Measurements from ENCODE around the gene MEGF11. TPM values are rescaled to one million over a fixed set of nuclear protein-coding genes. Genes with fewer than 3 reads are reported as not detected.
A peak's percentile ranks its signal among the peaks of the same experiment; 100 is the strongest.

The MEGF11 gene
- total and polyA plus RNA-seq, 2 donors (not counting 1 experiment from before 2014, with no cell fraction given), result under 0.01 TPM; not detected in 1

DNA sequence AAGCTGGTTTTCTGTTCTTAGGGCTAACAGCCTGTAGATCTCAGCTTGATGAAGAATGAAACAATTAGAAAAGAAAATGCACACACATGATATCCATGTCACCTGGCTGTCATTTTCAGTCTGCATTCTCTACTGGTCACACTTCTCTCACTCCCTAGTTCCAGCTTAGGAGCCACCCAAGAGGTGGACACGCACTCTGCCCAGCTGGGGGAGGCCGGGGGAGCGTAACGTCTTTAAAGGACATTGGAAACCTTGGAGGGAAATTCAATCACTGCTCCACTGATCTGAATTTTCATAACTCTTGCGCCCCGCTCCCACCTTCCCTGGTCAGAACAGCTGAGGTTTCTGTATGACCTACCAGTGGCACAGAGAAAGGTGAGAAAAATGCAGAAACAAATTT, 304.5 kb downstream of the MEGF11 start:
- H3K79me2 ChIP-seq (ENCODE audit: control insufficient read depth, insufficient read depth, low read length), result no peaks in the 10 kb centered on the region
- peaks cover 3% of the 10 kb centered on the region for H3K27me3 ChIP-seq (ENCODE audit: control insufficient read depth, insufficient read depth, low read length)
- H3K27ac ChIP-seq (ENCODE audit: insufficient read depth, low read length), result no peak overlapping the region
- H3K4me3 ChIP-seq (replicated peaks in 1 of 4; ENCODE audit: control extremely low read depth in 1 of 4, insufficient read depth in 1 of 4, low read depth in 3 of 4, low read length in 4 of 4), result no peak overlapping the region
- no peak for TF ChIP-seq CTCF (conservative IDR thresholded peaks at IDR 0.05 in 1 of 2, IDR thresholded peaks at IDR 0.05 in 1 of 2; ENCODE audit: low read depth in 1 of 2, low read length in 2 of 2)
- no peak for TF ChIP-seq EZH2 (IDR thresholded peaks at IDR 0.05; ENCODE audit: low read length, missing control alignments)
- H3K4me1 ChIP-seq (ENCODE audit: control insufficient read depth, extremely low read depth, insufficient read depth, low read length), result no peaks in the 10 kb centered on the region
- no peaks in the 10 kb centered on the region for H3K36me3 ChIP-seq (ENCODE audit: control insufficient read depth, insufficient read depth, low read length)
- no peak overlapping the region for H3K4me2 ChIP-seq (ENCODE audit: extremely low read depth, insufficient read depth, low read length)
- no peaks in the 10 kb centered on the region for H4K20me1 ChIP-seq (ENCODE audit: control insufficient read depth, extremely low read depth, insufficient read depth, low read length)
- no peak for DNase-seq (ENCODE audit: low read depth in 2 of 2)
- H3K9me3 ChIP-seq (ENCODE audit: control insufficient read depth, insufficient read depth, low read depth, low read length), result no peaks in the 10 kb centered on the region
- H3K9ac ChIP-seq (ENCODE audit: insufficient read depth, low read length), result no peak overlapping the region
- H2AFZ ChIP-seq (ENCODE audit: low read length), result no peak overlapping the region

DNA sequence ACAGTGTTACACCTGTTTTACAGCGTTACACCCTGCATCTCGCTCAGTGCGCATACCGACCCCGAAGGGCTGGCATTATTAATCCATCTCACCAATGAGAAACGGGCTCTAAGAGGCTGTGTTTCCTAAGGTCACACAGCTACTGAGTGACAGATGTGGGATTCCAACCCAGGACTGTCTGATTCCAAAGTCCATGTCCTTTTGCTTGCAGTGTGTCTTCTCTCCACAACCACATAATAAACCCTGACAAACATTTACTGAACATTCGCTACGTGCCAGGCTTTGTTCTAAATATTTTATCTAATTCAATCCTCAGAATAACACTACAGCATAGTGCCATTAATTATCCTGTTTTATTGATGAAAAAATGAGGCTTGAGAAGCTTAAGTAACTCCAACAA, 305.2 kb downstream of the MEGF11 start:
- Histone ChIP-seq H3K9ac (ENCODE audit: insufficient read depth, low read length) (no peak overlapping the region), H3K4me2 (ENCODE audit: extremely low read depth, insufficient read depth, low read length) (no peak overlapping the region), H3K27ac (ENCODE audit: insufficient read depth, low read length) (no peak overlapping the region), H3K36me3 (ENCODE audit: control insufficient read depth, insufficient read depth, low read length) (no peaks in the 10 kb centered on the region), H2AFZ (ENCODE audit: low read length) (no peak overlapping the region), H3K4me1 (ENCODE audit: control insufficient read depth, extremely low read depth, insufficient read depth, low read length) (no peaks in the 10 kb centered on the region), H3K27me3 (ENCODE audit: control insufficient read depth, insufficient read depth, low read length) (peaks cover 3% of the 10 kb centered on the region), H3K9me3 (ENCODE audit: control insufficient read depth, insufficient read depth, low read depth, low read length) (no peaks in the 10 kb centered on the region), H3K4me3 (replicated peaks in 1 of 4; ENCODE audit: control extremely low read depth in 1 of 4, insufficient read depth in 1 of 4, low read depth in 3 of 4, low read length in 4 of 4) (no peak overlapping the region), H3K79me2 (ENCODE audit: control insufficient read depth, insufficient read depth, low read length) (no peaks in the 10 kb centered on the region), H4K20me1 (ENCODE audit: control insufficient read depth, extremely low read depth, insufficient read depth, low read length) (no peaks in the 10 kb centered on the region)
- DNase-seq (ENCODE audit: low read depth in 2 of 2), result no peak
- TF ChIP-seq EZH2 (IDR thresholded peaks at IDR 0.05; ENCODE audit: low read length, missing control alignments), result no peak

GRCh38 chr15:65947041-65947440, 306.5 kb downstream of the MEGF11 start:
- Histone ChIP-seq H3K27ac (ENCODE audit: insufficient read depth, low read length) (no peak overlapping the region), H4K20me1 (ENCODE audit: control insufficient read depth, extremely low read depth, insufficient read depth, low read length) (no peaks in the 10 kb centered on the region), H3K79me2 (ENCODE audit: control insufficient read depth, insufficient read depth, low read length) (no peaks in the 10 kb centered on the region), H3K4me1 (ENCODE audit: control insufficient read depth, extremely low read depth, insufficient read depth, low read length) (no peaks in the 10 kb centered on the region), H3K4me3 (replicated peaks in 1 of 4; ENCODE audit: control extremely low read depth in 1 of 4, insufficient read depth in 1 of 4, low read depth in 3 of 4, low read length in 4 of 4) (no peak overlapping the region), H3K27me3 (ENCODE audit: control insufficient read depth, insufficient read depth, low read length) (peaks cover 3% of the 10 kb centered on the region), H3K9me3 (ENCODE audit: control insufficient read depth, insufficient read depth, low read depth, low read length) (no peaks in the 10 kb centered on the region), H2AFZ (ENCODE audit: low read length) (no peak overlapping the region), H3K36me3 (ENCODE audit: control insufficient read depth, insufficient read depth, low read length) (no peaks in the 10 kb centered on the region), H3K9ac (ENCODE audit: insufficient read depth, low read length) (no peak overlapping the region), H3K4me2 (ENCODE audit: extremely low read depth, insufficient read depth, low read length) (no peak overlapping the region)
- DNase-seq (ENCODE audit: low read depth in 2 of 2), result peak in 1 of 2 donors; percentile 32
- no peak for TF ChIP-seq EZH2 (IDR thresholded peaks at IDR 0.05; ENCODE audit: low read length, missing control alignments)
- TF ChIP-seq CTCF (conservative IDR thresholded peaks at IDR 0.05 in 1 of 2, IDR thresholded peaks at IDR 0.05 in 1 of 2; ENCODE audit: low read depth in 1 of 2, low read length in 2 of 2), result no peak
